CD4-positive, alpha-beta T cell treated with Interferon gamma for 1 hour (primary cell): ENCODE measurements around the gene BCR.

Source experiments
- DNase-seq: peaks from one replicate; pipeline ENCODE4 v3.0.0-alpha.2; 2020

Gene BCR

DNA sequence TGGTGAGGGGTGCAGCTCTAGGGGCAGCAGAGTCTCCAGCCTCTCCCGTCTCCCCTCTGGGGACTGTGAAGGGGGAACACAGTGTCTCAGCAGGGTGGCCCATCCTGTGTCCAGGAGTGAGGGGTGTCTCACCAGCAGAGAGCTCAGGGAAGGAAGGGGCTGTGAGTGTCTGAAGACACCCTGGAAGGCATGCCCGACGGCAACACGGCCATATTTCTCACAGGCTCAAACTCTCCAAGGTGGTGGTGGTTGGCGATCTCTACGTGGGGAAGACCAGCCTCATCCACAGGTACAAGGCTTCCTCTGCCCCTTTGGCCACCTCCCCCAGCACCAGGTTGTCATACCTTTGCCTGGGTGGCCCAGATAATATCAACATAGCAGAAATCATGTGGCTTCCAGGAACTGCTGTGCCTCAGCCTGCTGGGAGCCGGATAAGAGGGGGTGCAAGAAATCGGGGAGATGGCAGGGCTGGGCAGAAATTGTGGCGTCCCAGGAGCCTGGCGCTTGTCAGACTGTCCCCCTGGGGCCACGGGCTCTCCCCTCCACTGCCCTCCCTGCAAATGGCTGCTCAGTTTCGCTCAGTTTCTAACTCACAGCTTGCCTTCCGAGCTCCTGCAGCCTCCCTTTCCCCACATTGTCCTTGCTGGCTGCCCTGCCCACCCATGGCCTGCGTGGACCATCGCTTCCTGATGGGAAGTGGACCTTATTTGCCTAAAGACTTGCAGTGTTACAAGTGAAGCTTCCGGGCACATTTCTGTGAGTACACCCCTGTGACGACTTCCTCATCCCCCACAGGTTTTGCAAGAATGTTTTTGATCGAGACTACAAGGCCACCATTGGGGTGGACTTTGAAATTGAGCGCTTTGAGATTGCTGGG is 27.8 kb upstream of the BCR start:
- peak; percentile 38 for DNase-seq

DNA sequence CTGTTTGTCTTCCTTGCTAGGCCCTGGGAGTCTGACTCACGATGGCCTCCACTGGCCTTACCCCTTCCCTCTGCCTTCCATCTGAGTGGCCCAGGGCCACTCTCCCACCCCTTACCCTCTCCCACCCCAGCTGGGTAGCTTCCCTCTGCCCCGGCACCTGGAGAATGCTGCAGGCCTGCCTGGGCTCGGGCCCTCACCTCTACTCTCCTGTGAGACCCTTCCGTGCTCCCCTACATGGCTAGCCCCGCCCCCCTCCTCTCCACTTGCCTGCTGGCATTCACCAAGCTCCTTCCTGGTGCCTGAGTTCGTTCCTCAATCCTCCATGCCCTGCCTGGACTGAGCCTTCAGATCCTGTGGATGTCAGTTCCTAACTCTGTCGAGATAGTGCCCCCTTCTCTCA is 26.3 kb upstream of the BCR start:
- DNase-seq = no peak

DNA sequence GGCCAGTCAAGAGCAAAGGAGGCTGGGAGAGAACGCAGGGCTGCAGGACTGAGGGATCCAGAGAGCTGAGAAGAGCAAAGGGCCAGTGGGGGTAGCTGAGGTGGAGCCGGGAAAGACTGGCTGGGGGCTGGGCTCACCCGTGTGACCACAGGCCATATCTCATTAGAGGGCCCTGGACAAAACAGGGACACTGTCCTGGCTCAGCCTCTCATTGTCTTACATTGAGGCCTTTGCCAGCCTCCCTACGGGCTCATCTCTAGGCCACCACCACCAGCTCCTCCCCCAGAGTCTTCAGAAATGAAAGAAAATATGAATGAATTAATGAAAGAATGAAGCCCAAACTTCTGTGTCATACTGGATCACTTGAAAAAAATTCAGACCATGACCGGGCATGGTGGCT is 25.8 kb upstream of the BCR start:
- no peak for DNase-seq

DNA sequence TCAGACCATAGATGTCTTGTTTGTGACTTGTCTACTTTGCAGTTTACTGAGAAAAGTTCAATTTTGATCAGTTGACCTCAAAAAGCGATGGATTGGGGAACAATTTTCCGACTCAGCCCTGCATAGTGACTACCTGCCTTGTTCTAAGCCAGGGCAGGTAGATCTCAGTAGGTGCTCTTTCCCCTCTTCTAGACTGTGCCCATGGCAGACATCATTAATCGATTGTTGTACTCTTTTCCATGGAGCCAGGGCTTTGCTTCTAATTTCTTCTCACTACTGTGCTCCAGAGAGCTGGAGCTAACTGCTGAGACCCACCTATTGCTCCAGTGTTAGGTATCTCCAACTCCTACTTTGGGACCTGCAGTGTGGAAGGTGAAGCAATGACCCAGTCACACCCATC is 25.2 kb upstream of the BCR start:
- no peak for DNase-seq

DNA sequence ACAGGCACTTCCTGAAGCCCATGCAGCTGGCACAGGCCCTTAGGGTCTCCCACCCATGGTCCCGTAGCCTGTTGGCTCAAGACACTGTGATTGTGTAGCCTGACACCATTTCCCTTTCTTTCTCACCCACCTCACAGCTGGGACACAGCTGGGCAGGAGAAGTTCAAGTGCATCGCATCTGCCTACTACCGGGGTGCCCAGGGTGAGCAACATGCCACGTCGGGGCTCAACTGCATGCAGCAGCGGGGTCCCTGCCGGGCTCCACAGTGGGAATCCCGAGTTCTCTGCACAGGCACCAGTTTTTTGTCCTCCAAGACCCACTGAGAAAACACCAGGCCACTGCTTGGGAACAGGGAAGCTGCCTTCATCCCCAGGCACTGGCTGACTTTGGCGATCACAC is 24.5 kb upstream of the BCR start:
- no peak for DNase-seq

DNA sequence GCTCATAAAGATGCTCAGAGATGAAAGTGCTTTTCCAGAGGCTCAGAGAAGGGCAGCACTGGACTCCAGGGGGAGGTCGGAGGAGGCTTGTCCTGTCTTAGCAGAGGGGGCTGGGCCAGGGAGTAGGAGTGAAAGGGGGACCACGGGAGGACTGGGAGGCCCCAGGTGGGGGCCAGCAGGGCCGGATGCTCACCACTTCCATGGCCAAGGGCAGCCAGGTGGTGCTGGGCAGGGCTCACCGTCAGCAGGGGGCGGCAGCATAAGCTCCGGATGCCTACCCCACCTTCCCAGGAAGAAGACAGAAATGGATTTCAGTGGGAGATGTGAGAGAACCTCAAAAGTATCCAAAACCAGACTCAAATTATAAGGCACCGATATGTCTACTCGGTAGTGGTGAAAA is 24.0 kb upstream of the BCR start:
- DNase-seq = no peak

DNA sequence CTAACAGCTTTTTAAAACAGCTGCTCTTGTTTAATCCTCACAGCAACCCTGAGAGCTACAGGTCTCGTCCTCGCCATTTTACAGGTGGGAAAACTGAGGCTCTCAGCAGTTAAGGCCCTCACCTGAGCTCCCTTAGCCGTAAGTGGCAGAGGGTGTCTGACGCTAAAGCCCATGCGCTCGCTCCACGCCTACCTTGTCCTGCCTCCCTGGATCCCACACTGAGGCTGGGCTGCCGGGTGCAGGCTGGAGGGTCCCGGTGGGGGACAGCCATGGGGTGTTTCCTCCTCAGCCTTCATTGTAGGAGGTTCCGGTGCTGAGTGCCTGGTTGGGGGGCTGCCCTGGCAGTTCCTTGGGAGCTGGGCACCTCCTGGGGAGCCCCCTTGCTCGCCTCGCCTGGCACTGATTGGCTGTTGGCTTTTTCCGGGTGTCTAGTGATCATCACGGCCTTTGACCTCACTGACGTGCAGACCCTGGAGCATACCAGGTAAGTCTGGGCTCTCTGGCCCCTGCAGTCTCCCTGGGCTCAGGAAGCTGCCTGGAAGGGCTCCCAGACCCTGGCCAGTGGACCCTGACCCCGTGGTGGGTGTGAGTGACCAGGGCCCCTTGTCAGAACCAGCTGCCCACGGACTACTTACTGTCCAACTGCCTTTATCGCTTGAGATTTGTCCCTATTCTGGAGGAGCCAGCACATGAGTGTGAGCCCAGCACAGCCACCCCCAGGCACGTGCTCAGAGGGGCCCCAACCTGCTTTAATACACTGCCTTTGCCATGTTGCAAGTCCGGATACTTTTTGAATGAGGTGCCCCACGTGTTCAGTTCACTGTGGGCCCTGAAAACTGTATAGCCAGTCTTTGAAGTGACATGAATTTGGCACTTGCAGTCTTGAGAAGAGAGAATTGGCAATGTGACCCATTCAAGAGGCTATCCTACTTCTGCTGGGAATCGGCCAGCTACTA is 22.5 kb upstream of the BCR start:
- no peak for DNase-seq

DNA sequence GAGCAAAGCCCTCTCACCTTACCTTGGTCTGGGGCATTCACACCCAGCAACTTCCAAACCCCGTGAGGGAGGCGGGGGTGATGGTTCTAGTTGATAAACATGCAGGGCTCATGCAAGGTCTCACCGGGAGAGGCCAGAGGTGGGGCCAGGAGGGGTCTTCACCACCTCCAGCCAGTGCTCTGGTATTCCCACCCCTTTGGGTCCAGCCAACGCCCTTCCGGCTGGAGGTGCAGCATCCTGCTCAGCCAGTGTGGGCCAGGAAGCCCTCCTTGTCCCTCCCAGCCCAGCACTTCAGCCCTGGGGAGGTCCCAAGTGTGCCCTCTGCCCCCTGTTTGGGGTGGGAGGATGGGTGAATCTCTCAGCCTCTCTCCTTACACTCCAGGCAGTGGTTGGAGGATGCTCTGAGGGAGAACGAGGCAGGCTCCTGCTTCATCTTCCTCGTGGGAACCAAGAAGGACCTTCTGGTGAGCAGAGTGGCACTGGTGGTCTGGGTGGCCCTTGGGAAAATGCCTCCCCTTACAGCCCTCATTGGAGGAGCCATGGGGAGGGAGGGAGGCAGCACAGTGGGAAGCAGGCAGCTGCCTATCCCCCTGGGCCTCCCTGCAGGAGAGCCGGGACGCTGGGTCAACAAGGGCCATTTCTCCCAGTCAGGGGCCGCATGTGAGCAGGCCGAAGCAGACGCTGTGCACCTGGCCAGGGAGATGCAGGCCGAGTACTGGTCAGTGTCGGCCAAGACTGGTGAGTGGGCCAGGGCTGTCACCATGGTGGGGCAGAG is 21.6 kb upstream of the BCR start:
- DNase-seq = no peak

DNA sequence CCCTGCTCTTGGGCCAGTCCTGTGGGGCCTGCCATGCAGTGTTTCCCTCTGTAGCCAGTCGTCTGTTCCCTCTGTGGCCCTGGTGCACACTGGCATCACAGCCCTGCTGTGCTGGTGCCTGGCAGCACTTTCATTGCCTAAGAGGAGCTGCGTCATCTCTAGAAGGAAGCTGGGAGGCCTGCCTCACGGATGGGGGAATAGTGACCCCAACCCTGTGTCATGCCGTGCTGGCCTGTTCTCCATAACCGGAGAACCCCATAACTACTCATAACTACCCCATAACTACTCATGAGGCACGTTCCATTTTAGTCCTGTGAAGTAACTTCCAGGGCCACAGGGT is 21.0 kb upstream of the BCR start:
- no peak for DNase-seq

DNA sequence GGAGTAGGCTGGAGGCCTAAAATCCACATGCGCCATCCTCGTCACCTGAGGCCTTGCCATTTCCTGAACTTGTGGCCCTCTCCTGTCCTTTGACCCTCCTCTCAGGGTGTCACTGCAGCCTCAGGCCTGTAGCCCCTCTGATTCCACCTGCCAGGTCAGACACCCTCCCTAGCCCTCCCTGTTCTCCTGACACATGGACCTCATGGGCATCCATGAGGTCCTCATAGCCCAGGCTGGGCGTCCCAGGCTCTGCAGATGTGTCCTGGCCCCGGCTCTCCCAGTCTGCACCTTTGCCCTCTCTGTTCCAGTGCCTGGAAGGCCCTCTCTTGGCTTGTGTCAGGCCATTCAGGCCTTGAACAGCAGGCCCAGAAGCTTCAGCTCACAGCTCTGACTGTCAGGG is 19.3 kb upstream of the BCR start:
- DNase-seq = no peak

DNA sequence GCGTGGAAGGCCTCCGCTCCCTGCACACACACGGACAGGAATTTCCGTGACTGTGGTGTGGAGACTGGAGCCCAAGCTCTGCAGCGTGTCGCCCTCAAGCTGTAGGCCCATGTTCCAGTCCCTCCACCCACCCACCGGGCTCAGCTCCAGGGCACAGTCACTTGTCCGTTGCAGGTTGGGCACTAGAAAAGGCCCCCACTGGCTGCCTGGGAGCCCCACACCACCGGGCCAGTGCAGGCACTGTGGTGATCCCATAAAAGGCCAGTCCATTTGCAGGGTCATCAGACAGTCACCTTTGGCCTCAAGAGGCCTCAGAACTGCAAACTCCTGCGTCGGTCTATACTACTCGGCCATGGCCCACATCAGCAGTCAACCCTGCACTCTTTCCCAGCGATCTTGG is 18.7 kb upstream of the BCR start:
- no peak for DNase-seq

DNA sequence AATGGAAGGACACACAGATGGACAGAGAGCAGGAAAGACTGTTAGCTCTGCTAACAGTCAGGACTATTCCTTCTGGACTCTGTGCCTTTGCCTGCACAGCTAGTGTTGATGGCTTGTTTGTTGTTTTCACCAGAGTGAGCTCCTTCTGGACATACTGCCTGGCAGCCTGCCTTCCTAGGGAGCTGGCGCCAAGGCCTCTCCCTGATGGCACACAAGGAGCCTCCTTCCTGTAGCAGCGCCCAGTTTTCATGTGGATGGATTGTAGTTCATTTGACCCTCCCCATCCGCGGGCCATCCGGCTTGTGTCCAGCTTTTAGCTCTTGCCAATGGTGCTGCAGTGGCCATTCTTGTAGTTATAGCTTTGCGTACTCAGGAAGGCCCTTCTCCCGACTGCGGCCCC is 16.6 kb upstream of the BCR start:
- DNase-seq = no peak

DNA sequence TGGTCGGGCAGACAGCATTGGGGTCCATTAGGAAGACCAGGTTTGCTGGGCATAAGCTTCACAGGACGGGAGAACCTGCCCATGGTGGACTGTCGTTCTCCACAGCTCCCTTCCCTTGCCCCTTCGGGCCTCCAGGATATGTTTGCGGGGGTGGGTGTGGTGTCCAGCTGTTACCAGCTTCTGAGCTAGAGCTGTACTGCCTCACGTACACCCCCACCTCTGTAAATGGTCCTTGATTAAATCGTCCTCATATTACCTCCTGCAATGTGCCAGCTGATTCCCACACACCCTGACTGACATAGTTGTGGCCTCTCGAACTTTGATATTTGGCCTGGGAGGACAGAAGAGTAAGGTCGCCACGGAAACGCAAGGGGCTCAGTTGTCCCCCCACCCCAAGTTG is 16.2 kb upstream of the BCR start:
- no peak for DNase-seq

DNA sequence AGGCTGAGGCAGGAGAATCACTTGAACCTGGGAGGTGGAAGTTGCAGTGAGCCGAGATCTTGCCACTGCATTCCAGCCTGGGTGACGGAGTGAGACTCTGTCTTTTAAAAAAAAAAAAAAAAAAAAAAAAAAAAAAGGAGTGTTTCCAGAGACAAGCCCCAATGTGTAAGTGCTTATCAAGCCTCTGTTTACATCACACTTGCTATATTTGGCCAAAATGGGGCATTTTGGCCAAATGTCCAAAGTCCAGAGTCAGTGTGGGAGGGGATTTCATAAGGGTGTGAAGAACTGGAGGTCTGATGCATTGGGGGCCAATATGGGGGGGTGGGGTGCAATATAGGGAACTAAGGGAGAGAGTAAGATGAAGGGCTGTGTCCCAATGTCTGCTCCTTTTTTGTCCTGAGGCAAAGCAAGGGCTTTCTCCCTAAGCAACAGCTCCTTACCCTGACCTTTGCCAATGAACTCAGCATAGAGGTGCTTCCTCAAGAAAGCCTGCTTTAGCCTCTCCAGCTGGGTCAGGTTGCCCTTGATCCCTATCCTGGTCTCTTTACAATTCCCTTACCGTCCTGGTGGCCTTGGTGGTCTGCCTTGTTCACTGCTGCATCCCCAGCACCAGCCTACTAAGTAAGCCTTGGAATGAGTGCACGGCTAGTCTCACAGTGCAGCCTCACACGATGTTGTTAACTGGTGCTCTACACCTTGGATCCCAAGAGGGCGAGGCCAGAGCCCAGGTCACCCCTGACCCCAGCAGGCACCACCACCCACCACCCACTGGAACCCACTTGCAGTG is 14.1 kb upstream of the BCR start:
- no peak for DNase-seq

DNA sequence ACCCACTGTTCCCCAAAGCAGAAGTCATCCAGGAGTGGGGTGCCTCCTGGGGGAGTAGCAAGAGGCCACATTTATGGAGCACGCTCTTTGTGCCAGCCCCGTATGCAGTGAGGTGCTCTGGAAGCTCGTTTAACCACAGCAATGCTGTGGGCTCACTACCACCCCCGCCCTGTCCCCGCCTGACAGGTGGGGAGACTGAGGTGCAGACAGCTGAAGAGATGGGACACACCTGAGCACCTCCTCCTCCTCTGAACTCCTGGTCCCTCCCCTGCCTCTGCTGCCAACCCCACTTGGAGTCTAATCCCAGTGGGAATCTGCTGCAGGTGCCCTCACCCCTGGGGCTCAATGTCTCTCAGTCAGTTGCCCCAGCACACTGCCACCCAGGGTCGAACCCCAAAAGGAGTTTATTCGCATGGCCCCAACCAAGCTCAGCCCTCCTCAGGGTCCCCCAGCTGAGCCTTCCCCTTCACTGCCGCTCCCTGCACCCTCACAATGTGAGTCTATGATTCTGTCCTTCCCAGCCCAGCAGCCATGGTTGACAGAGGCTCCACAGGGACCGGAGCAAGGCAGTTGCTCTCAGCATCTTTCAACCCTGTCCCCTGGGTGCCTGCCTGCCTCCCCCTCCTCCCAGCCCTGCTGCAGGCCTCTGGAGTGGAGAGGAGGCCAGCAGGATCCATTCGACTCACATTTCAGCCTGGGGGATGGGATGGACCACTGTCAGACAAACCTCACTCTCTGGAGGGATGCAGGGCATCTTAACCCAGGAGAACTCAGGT is 13.3 kb upstream of the BCR start:
- no peak for DNase-seq

DNA sequence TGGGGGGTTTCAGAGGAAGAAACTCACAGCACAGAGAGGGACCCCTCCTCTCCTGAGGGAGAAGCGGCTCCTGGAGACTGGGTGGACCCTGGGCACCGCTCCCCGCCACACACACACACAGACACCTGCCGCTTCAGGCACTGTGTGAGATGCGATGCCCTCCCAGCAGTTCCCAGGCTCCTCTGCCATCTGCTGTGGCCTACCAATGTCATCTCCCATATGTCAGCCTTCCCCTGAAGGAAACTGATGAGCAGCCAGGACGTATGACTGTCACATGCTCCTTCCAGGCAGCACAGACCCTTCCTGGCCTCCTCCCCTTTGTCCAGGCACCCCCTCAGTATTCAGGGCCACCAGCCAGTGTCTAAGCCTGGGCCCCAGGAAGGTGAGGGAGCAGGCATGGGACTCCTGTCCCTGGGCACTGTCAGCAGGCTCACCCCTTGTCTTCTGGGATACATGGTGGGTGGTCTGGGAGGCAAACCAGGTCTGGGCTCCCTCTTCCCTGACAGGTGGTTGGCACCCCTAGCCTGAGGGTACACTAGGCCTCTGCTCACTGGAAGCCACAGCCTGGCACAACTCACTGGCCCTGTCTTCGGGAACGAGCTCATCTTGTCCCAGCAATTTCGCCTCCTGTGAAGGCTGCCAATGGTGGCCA is 11.8 kb upstream of the BCR start:
- no peak for DNase-seq

DNA sequence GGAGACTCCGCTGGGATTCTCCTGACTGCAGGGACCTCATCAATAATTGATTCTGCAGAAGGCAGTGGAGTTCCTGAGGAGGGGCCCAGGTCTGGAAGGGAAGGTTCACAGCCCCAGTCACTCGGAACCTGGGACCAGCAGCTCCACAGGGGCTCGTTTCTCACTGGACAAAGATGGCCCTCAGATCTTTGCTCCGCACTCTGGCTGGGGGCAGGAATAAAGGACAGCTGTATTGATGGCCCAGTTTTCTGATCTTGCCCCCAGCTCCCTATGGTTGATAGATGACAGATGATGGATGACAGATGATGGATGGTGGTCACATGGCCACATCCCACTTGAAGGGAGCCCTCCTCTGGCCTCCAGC is 11.3 kb upstream of the BCR start:
- DNase-seq = no peak

DNA sequence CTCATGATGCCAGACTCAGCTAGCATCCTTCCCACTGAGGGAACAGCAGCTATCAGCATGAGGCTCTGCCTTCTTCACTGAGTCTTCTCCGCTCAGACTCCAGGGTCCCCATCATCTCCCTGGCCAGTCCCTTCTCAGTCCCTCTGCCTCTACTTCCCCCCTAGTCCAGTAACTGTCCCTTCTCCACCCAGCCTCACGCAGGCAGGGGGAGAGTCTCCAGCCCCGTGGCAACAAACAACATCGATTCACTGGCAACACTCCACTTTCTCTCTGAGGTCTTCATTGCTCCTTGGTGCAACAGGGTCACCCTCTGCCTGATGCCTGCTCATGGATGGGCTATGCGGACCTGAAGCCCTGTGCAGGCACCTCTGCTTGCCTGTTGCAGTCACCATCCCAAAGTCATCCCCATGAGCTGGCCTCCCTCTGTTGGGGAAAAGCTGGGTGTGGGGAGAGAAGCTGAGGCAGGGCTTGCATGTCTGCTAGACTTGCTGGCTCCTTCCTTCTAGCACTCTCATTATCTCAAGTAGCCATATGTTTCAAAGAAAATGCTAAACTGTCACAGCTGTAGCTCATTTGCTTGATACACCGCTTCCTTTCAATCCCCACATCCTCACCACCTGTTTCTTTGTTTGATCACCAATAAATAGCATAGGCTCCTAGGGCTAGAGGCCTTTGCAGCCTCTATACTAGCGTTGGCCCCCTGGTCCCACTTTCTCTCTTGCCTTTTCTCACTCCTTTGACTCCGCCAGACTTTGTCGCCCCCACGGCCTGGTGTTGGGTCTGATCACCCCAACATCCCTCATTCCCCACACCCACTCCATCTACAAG is 4.3 kb upstream of the BCR start:
- no peak for DNase-seq

DNA sequence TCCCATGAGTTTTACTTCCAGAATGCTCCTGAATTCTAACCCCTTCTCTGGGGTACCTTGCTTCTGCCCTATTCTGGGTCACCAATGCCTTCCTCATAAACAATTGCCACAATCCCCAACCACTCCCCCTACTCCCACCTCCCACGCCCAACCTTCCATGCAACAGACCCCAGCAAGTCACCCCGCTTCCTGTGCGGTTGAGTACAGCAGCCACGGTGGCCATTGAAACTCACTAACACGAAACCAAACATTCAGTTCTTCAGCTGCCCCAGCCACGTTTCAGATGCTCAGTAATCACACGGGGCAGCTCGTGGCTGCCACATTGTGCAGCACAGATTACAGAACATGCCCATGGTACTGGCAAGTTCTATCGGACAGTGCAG is 3.7 kb upstream of the BCR start:
- DNase-seq = no peak

DNA sequence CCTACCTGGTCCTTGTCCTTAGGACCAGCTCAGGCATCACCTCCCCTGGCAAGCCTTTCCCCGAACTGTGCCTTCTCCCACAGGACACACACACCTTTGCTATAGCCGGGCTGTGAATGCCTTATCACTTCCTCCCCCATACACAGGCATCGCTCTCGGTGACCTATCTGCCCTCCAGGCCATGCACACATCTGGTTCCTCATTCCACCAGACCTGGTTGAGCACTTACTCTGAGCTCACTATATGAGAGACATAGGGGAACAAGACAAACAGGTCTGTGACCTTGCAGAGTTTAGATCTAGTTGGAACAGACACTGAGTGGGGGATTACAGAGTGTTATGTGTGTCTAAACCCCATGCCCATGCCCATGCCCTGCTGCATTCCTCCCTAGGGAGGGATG is 3.1 kb upstream of the BCR start:
- no peak for DNase-seq
